Stimulated activated memory B cell treated with anti-CD40 and anti-IgM and Interleukin-4, amounts not matched to agents 10 μg/mL and 1 μg/mL and 100 μg/mL, for 72 hours (primary cell): Measurements from ENCODE around the gene KLHDC7A.

Source experiments
- ATAC-seq: fragments of 150-1000 bp; cut with Tn5 transposase; 2 replicates; pipeline ENCODE4 v1.10.0; 2021
- H3K27ac Mint-ChIP-seq: one replicate; pipeline ENCODE4 v1.8.0; 2022; ENCODE audit warnings: mild to moderate bottlenecking, mixed read lengths
- H3K27me3 Mint-ChIP-seq: one replicate; pipeline ENCODE4 v1.8.0; 2022; ENCODE audit warnings: mixed read lengths
- H3K36me3 Mint-ChIP-seq: one replicate; pipeline ENCODE4 v1.8.0; 2022; ENCODE audit warnings: mixed read lengths
- H3K4me1 Mint-ChIP-seq: one replicate; pipeline ENCODE4 v1.8.0; 2022; ENCODE audit warnings: mixed read lengths
- H3K4me3 Mint-ChIP-seq: one replicate; pipeline ENCODE4 v1.8.0; 2022; ENCODE audit warnings: mild to moderate bottlenecking, moderate library complexity, mixed read lengths
- H3K9me3 Mint-ChIP-seq: one replicate; pipeline ENCODE4 v1.8.0; 2022; ENCODE audit warnings: mixed read lengths

KLHDC7A gene

GRCh38 chr1:18484721-18485120, 4.0 kb downstream of the KLHDC7A start:
- no peak overlapping the region for H3K4me3 Mint-ChIP-seq
- H3K27me3 Mint-ChIP-seq, result peaks cover 60% of the 10 kb centered on the region
- ATAC-seq, result no peak
- H3K27ac Mint-ChIP-seq, result no peak overlapping the region
- H3K36me3 Mint-ChIP-seq, result no peaks in the 10 kb centered on the region
- H3K9me3 Mint-ChIP-seq, result no peaks in the 10 kb centered on the region
- no peaks in the 10 kb centered on the region for H3K4me1 Mint-ChIP-seq

- no peaks in the 10 kb centered on the region for H3K4me1 Mint-ChIP-seq
- H3K9me3 Mint-ChIP-seq, result no peaks in the 10 kb centered on the region
- H3K4me3 Mint-ChIP-seq, result no peak overlapping the region
- no peak overlapping the region for H3K27ac Mint-ChIP-seq
- ATAC-seq, result no peak
- H3K27me3 Mint-ChIP-seq, result peaks cover 55% of the 10 kb centered on the region
- no peaks in the 10 kb centered on the region for H3K36me3 Mint-ChIP-seq
Measured at GRCh38 chr1:18485227-18485626, 4.5 kb downstream of the KLHDC7A start.

- Mint-ChIP-seq H3K4me3 (no peak overlapping the region), H3K4me1 (peaks cover 9% of the 10 kb centered on the region), H3K27me3 (peaks cover 52% of the 10 kb centered on the region), H3K9me3 (no peaks in the 10 kb centered on the region), H3K27ac (no peak overlapping the region), H3K36me3 (no peaks in the 10 kb centered on the region)
- no peak for ATAC-seq
Measured at GRCh38 chr1:18486195-18486594, 5.5 kb downstream of the KLHDC7A start.

- H3K27ac Mint-ChIP-seq, result no peak overlapping the region
- ATAC-seq, result no peak
- H3K4me3 Mint-ChIP-seq, result no peak overlapping the region
- no peaks in the 10 kb centered on the region for H3K36me3 Mint-ChIP-seq
- peaks cover 37% of the 10 kb centered on the region for H3K27me3 Mint-ChIP-seq
- H3K9me3 Mint-ChIP-seq, result no peaks in the 10 kb centered on the region
- H3K4me1 Mint-ChIP-seq, result peaks cover 12% of the 10 kb centered on the region
Measured at GRCh38 chr1:18489417-18490143, 8.8 kb downstream of the KLHDC7A start.

- H3K27ac Mint-ChIP-seq, result no peak overlapping the region
- peak; percentile 78 for ATAC-seq
Measured at GRCh38 chr1:18491168-18491567, 10.4 kb downstream of the KLHDC7A start.

GRCh38 chr1:18494304-18494703, 13.6 kb downstream of the KLHDC7A start:
- Mint-ChIP-seq H3K36me3 (no peaks in the 10 kb centered on the region), H3K27me3 (peaks cover 31% of the 10 kb centered on the region), H3K27ac (no peak overlapping the region), H3K4me1 (peaks cover 12% of the 10 kb centered on the region), H3K4me3 (no peak overlapping the region), H3K9me3 (no peaks in the 10 kb centered on the region)
- no peak for ATAC-seq

More at GRCh38 chr1:18491168-18491567, 10.4 kb downstream of the KLHDC7A start:
- H3K4me3 Mint-ChIP-seq, result no peak overlapping the region
- H3K4me1 Mint-ChIP-seq, result peaks cover 12% of the 10 kb centered on the region
- peaks cover 28% of the 10 kb centered on the region for H3K27me3 Mint-ChIP-seq
- H3K36me3 Mint-ChIP-seq, result no peaks in the 10 kb centered on the region
- no peaks in the 10 kb centered on the region for H3K9me3 Mint-ChIP-seq

GRCh38 chr1:18495635-18496034, 14.9 kb downstream of the KLHDC7A start:
- Mint-ChIP-seq H3K9me3 (no peaks in the 10 kb centered on the region), H3K27ac (no peak overlapping the region), H3K4me1 (peaks cover 8% of the 10 kb centered on the region), H3K36me3 (no peaks in the 10 kb centered on the region), H3K27me3 (peaks cover 44% of the 10 kb centered on the region), H3K4me3 (no peak overlapping the region)
- no peak for ATAC-seq

GRCh38 chr1:18496056-18496455, 15.3 kb downstream of the KLHDC7A start:
- Mint-ChIP-seq H3K4me3 (no peak overlapping the region), H3K27ac (no peak overlapping the region), H3K4me1 (peaks cover 4% of the 10 kb centered on the region), H3K27me3 (peaks cover 49% of the 10 kb centered on the region), H3K36me3 (no peaks in the 10 kb centered on the region), H3K9me3 (no peaks in the 10 kb centered on the region)
- ATAC-seq, result no peak

GRCh38 chr1:18496497-18497235, 15.9 kb downstream of the KLHDC7A start:
- Mint-ChIP-seq H3K27me3 (peaks cover 52% of the 10 kb centered on the region), H3K36me3 (no peaks in the 10 kb centered on the region)

GRCh38 chr1:18501833-18502232, 21.1 kb downstream of the KLHDC7A start:
- no peak for ATAC-seq
- Mint-ChIP-seq H3K27me3 (peaks cover 54% of the 10 kb centered on the region), H3K27ac (no peak overlapping the region), H3K9me3 (peaks cover 9% of the 10 kb centered on the region), H3K4me3 (no peak overlapping the region), H3K36me3 (no peaks in the 10 kb centered on the region), H3K4me1 (no peaks in the 10 kb centered on the region)

More at GRCh38 chr1:18496497-18497235, 15.9 kb downstream of the KLHDC7A start:
- Mint-ChIP-seq H3K4me1 (no peaks in the 10 kb centered on the region), H3K27ac (no peak overlapping the region), H3K4me3 (no peak overlapping the region), H3K9me3 (no peaks in the 10 kb centered on the region)
- ATAC-seq, result no peak

GRCh38 chr1:18504609-18505008, 23.9 kb downstream of the KLHDC7A start:
- peaks cover 18% of the 10 kb centered on the region for H3K9me3 Mint-ChIP-seq
- no peaks in the 10 kb centered on the region for H3K36me3 Mint-ChIP-seq
- H3K27ac Mint-ChIP-seq, result no peak overlapping the region
- no peak overlapping the region for H3K4me3 Mint-ChIP-seq
- H3K27me3 Mint-ChIP-seq, result peaks cover 26% of the 10 kb centered on the region
- ATAC-seq, result no peak
- no peaks in the 10 kb centered on the region for H3K4me1 Mint-ChIP-seq

- H3K4me3 Mint-ChIP-seq, result no peak overlapping the region
- ATAC-seq, result no peak
- H3K27me3 Mint-ChIP-seq, result peaks cover 16% of the 10 kb centered on the region
- peaks cover 18% of the 10 kb centered on the region for H3K9me3 Mint-ChIP-seq
- H3K36me3 Mint-ChIP-seq, result no peaks in the 10 kb centered on the region
- no peaks in the 10 kb centered on the region for H3K4me1 Mint-ChIP-seq
- H3K27ac Mint-ChIP-seq, result no peak overlapping the region
Measured at GRCh38 chr1:18505666-18506065, 24.9 kb downstream of the KLHDC7A start.

- Mint-ChIP-seq H3K27me3 (peaks cover 8% of the 10 kb centered on the region), H3K4me1 (no peaks in the 10 kb centered on the region), H3K9me3 (peaks cover 21% of the 10 kb centered on the region), H3K36me3 (no peaks in the 10 kb centered on the region), H3K4me3 (no peak overlapping the region), H3K27ac (no peak overlapping the region)
- ATAC-seq, result no peak
Measured at GRCh38 chr1:18508084-18508483, 27.4 kb downstream of the KLHDC7A start.

GRCh38 chr1:18511149-18511873, 30.6 kb downstream of the KLHDC7A start:
- peaks cover 16% of the 10 kb centered on the region for H3K9me3 Mint-ChIP-seq
- H3K27me3 Mint-ChIP-seq, result no peaks in the 10 kb centered on the region
- H3K4me1 Mint-ChIP-seq, result no peaks in the 10 kb centered on the region
- no peak overlapping the region for H3K4me3 Mint-ChIP-seq
- no peak for ATAC-seq
- H3K36me3 Mint-ChIP-seq, result no peaks in the 10 kb centered on the region
- no peak overlapping the region for H3K27ac Mint-ChIP-seq

GRCh38 chr1:18511874-18512150, 31.1 kb downstream of the KLHDC7A start:
- H3K4me1 Mint-ChIP-seq, result no peaks in the 10 kb centered on the region
- no peak overlapping the region for H3K4me3 Mint-ChIP-seq
- peaks cover 16% of the 10 kb centered on the region for H3K9me3 Mint-ChIP-seq
- H3K36me3 Mint-ChIP-seq, result no peaks in the 10 kb centered on the region
- no peaks in the 10 kb centered on the region for H3K27me3 Mint-ChIP-seq
- no peak overlapping the region for H3K27ac Mint-ChIP-seq
- no peak for ATAC-seq
